Measurements from ENCODE around the gene ZER1. TPM values are rescaled to one million over a fixed set of nuclear protein-coding genes. Genes with fewer than 3 reads are reported as not detected.

ZER1 gene
- total RNA-seq, 3 donors from 2014 or later (not counting 1 experiment from before 2014, with no cell fraction given), result 35.0 to 37.4 (median 35.2) TPM

- H3K36me3 ChIP-seq (ENCODE audit: control insufficient read depth, insufficient read depth, low read length), result no peaks in the 10 kb centered on the region
- Mint-ChIP-seq H3K36me3 (no peaks in the 10 kb centered on the region), H3K27me3 (ENCODE audit: low read depth in 2 of 2) (no peaks in the 10 kb centered on the region), H3K4me1 (peaks cover 5 to 13% of the 10 kb centered on the region in 2 donors), H3K27ac (no peak overlapping the region), H3K9me3 (no peaks in the 10 kb centered on the region), H3K4me3 (peak overlapping the region; percentile 4)
- H3K4me3 ChIP-seq (ENCODE audit: low read length), result no peak overlapping the region
- TF ChIP-seq CTCF (IDR thresholded peaks at IDR 0.05), result no peak
- H3K27ac ChIP-seq (ENCODE audit: low read length), result no peak overlapping the region
- ATAC-seq (no peak), DNase-seq (no peak)
- H3K9me3 ChIP-seq (ENCODE audit: control insufficient read depth, insufficient read depth, low read length), result no peaks in the 10 kb centered on the region
- 95% methylated on average over 36 of the region's 36 CpGs for WGBS (ENCODE audit: insufficient coverage)
- H3K4me1 ChIP-seq (ENCODE audit: control insufficient read depth, insufficient read depth, low read length), result peaks cover 19% of the 10 kb centered on the region
- no peaks in the 10 kb centered on the region for H3K27me3 ChIP-seq (ENCODE audit: control insufficient read depth, insufficient read depth, low read length)
- intact Hi-C loops (cut with micrococcal nuclease), result no loop called here
Observed at GRCh38 chr9:128705051-128705965, 66.4 kb downstream of the ZER1 start.

- H3K36me3 ChIP-seq (ENCODE audit: control insufficient read depth, insufficient read depth, low read length), result no peaks in the 10 kb centered on the region
- Mint-ChIP-seq H3K36me3 (no peaks in the 10 kb centered on the region), H3K27me3 (ENCODE audit: low read depth in 2 of 2) (no peaks in the 10 kb centered on the region), H3K9me3 (no peaks in the 10 kb centered on the region), H3K27ac (no peak overlapping the region), H3K4me3 (peak overlapping the region; percentile 64), H3K4me1 (peaks cover 5 to 13% of the 10 kb centered on the region in 2 donors)
- peaks cover 19% of the 10 kb centered on the region for H3K4me1 ChIP-seq (ENCODE audit: control insufficient read depth, insufficient read depth, low read length)
- H3K27ac ChIP-seq (ENCODE audit: low read length), result no peak overlapping the region
- no peak for ATAC-seq
- no peaks in the 10 kb centered on the region for H3K27me3 ChIP-seq (ENCODE audit: control insufficient read depth, insufficient read depth, low read length)
- H3K9me3 ChIP-seq (ENCODE audit: control insufficient read depth, insufficient read depth, low read length), result no peaks in the 10 kb centered on the region
- DNase-seq, result no peak
- H3K4me3 ChIP-seq (ENCODE audit: low read length), result no peak overlapping the region
- WGBS (ENCODE audit: insufficient coverage), result 93% methylated on average over 5 of the region's 5 CpGs
- TF ChIP-seq CTCF (IDR thresholded peaks at IDR 0.05), result no peak
- intact Hi-C loops (cut with micrococcal nuclease), result no loop called here
Observed at GRCh38 chr9:128704356-128704670, 67.4 kb downstream of the ZER1 start.

GRCh38 chr9:128703616-128704355 lies 67.9 kb downstream of the ZER1 start:
- DNase-seq (no peak), ATAC-seq (no peak)
- Mint-ChIP-seq H3K36me3 (no peaks in the 10 kb centered on the region), H3K9me3 (no peaks in the 10 kb centered on the region), H3K4me1 (peaks cover 5 to 13% of the 10 kb centered on the region in 2 donors), H3K27me3 (ENCODE audit: low read depth in 2 of 2) (no peaks in the 10 kb centered on the region), H3K27ac (peak overlapping the region in 1 of 2 donors; percentile 84), H3K4me3 (peak overlapping the region; percentile 64)
- no peaks in the 10 kb centered on the region for H3K36me3 ChIP-seq (ENCODE audit: control insufficient read depth, insufficient read depth, low read length)
- peaks cover 19% of the 10 kb centered on the region for H3K4me1 ChIP-seq (ENCODE audit: control insufficient read depth, insufficient read depth, low read length)
- no peak overlapping the region for H3K27ac ChIP-seq (ENCODE audit: low read length)
- intact Hi-C loops (cut with micrococcal nuclease), result no loop called here
- no peak overlapping the region for H3K4me3 ChIP-seq (ENCODE audit: low read length)
- whole genome bisulfite sequencing (ENCODE audit: insufficient coverage), result 85% methylated on average over 31 of the region's 31 CpGs
- no peak for TF ChIP-seq CTCF (IDR thresholded peaks at IDR 0.05)
- no peaks in the 10 kb centered on the region for H3K27me3 ChIP-seq (ENCODE audit: control insufficient read depth, insufficient read depth, low read length)
- H3K9me3 ChIP-seq (ENCODE audit: control insufficient read depth, insufficient read depth, low read length), result no peaks in the 10 kb centered on the region
